ENCODE data around the gene ZNF862. TPM values are rescaled to one million over a fixed set of nuclear protein-coding genes. Genes with fewer than 3 reads are reported as not detected.

ZNF862 gene
- total RNA-seq, 2 donors from 2014 or later = 8.8 to 9.9 TPM

DNA sequence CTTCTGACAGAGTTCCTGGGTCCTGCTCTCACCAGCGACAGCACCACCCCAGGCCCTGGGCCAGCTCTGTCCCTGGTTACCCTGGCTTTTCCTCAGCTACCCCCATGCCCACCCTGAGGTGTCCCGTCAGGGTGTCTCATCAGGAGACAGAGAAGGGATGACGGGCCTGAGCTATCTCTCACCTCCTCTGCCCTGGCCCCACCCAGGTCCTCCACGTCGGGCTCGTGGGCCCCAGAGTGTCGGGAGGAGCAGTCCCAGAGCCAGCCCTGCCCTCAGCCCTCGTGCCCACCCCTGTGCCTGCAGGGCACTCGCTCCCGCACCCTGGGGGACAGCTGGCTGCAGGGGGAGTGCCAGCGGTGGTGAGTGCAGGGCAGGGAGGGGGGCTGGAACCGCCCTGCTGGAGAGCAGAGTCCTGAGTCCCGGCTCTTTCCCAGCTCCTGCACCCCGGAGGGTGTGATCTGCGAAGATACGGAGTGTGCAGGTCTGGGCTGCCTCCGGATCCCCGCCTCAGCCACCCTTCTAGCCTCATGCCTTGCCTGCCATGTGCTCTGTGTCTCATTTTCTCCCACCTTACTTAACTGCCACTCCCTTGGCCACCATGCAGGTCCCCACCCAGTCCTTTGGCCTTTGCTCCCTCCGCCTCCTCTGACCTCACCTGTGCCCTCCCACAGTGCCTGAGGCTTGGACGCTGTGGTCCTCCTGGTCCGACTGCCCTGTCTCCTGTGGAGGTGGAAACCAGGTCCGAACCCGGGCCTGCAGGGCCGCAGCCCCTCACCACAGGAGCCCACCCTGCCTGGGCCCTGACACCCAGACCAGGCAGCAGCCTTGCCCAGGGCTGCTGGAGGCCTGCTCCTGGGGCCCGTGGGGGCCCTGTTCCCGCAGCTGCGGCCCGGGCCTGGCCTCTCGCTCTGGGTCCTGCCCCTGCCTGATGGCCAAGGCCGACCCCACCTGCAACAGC, 16.7 kb upstream of the ZNF862 start:
- TF ChIP-seq, protein P1, sequence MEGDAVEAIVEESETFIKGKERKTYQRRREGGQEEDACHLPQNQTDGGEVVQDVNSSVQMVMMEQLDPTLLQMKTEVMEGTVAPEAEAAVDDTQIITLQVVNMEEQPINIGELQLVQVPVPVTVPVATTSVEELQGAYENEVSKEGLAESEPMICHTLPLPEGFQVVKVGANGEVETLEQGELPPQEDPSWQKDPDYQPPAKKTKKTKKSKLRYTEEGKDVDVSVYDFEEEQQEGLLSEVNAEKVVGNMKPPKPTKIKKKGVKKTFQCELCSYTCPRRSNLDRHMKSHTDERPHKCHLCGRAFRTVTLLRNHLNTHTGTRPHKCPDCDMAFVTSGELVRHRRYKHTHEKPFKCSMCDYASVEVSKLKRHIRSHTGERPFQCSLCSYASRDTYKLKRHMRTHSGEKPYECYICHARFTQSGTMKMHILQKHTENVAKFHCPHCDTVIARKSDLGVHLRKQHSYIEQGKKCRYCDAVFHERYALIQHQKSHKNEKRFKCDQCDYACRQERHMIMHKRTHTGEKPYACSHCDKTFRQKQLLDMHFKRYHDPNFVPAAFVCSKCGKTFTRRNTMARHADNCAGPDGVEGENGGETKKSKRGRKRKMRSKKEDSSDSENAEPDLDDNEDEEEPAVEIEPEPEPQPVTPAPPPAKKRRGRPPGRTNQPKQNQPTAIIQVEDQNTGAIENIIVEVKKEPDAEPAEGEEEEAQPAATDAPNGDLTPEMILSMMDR (IDR thresholded peaks at IDR 0.05) = no peak
- peaks cover 4% of the 10 kb centered on the region for H3K4me1 ChIP-seq
- no peak overlapping the region for H3K4me3 ChIP-seq
- DNase-seq = peak; percentile 69
- no peaks in the 10 kb centered on the region for H3K9me3 ChIP-seq
- intact Hi-C loops (cut with DNase I) = no loop called here
- H3K27ac ChIP-seq = no peak overlapping the region
- no peaks in the 10 kb centered on the region for H3K27me3 ChIP-seq
- H3K36me3 ChIP-seq = no peaks in the 10 kb centered on the region
- H3K9ac ChIP-seq (ENCODE audit: low read depth in 2 of 2, low read length in 2 of 2) = no peak overlapping the region

DNA sequence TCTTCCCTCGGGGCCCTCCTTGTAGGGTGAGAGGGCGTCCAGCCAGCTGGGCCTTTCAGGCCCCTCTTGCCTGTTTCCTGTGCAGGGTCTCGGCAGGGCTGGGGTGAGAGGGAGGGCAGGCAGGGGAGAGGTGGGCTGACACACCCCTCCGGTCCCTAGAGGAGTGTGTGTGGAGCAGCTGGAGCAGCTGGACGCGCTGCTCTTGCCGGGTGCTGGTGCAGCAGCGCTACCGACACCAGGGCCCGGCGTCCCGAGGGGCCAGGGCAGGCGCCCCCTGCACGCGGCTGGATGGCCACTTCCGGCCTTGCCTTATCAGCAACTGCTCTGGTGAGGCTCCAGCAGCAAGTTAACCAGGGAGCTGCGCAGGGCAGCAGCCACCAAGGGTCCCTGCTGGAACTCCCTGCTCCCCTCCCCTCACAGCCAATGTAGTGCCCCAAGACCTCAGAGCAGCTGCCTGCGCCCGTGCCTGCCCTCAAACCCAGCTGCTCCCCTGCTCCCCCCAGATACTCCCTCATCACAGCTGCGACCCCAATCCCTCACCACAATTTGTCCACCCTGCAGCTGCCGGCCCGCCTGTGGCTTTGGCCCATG, 15.7 kb upstream of the ZNF862 start:
- intact Hi-C loops (cut with DNase I) = no loop called here

DNA sequence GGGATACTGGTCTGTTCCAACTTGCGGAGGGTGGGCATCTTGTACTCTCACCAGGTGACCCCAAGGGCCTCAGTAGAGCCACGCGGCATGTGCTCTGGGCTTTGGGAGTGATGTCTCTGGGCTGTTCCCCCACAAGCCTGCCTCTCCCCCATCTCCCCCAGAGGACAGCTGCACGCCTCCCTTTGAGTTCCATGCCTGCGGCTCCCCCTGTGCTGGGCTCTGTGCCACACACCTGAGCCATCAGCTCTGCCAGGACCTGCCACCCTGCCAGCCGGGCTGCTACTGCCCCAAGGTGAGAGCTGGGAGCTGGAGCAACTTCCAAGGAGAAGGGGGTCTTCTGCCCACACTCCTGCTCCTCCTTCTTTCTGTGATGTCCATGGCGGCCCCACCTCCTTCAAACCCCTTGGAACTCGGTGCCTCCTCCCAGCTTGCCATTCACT, 15.0 kb upstream of the ZNF862 start:
- Histone ChIP-seq H3K9me3 (no peaks in the 10 kb centered on the region), H3K4me1 (peaks cover 4% of the 10 kb centered on the region), H3K4me3 (no peak overlapping the region), H3K9ac (ENCODE audit: low read depth in 2 of 2, low read length in 2 of 2) (no peak overlapping the region), H3K27me3 (no peaks in the 10 kb centered on the region), H3K27ac (no peak overlapping the region), H3K36me3 (no peaks in the 10 kb centered on the region)
- TF ChIP-seq, protein P1 (IDR thresholded peaks at IDR 0.05) = no peak
- intact Hi-C loops (cut with DNase I) = no loop called here
- no peak for DNase-seq

More for the DNA sequence above, 15.7 kb upstream of the ZNF862 start:
- no peaks in the 10 kb centered on the region for H3K27me3 ChIP-seq
- H3K4me3 ChIP-seq = no peak overlapping the region
- H3K9me3 ChIP-seq = no peaks in the 10 kb centered on the region
- H3K27ac ChIP-seq = no peak overlapping the region
- TF ChIP-seq, protein P1 (IDR thresholded peaks at IDR 0.05) = no peak
- no peak overlapping the region for H3K9ac ChIP-seq (ENCODE audit: low read depth in 2 of 2, low read length in 2 of 2)
- DNase-seq = no peak
- H3K36me3 ChIP-seq = no peaks in the 10 kb centered on the region
- H3K4me1 ChIP-seq = peaks cover 4% of the 10 kb centered on the region

DNA sequence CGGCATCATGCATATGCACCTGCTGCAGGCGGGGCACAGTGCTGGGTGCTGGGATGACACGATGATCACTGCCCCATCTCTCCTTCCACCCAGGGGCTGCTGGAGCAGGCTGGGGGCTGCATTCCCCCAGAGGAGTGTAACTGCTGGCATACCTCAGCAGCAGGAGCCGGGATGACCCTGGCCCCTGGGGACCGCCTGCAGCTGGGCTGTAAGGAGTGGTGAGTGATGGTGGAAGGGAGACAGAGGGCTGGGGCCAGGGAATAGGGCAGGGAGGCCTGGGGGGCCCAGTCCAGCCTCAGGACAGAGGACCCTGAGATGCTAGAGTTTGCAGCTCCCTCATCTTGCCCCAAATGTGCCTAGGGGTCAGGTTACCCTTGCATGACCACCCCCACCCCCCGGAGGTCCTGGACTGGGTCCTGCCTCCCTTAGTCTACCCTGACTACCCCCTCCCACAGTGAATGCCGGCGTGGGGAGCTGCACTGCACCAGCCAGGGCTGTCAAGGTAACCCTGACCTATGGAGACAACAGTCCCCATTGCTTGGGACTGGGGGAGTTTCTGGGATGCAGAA, 14.5 kb upstream of the ZNF862 start:
- peaks cover 4% of the 10 kb centered on the region for H3K4me1 ChIP-seq
- DNase-seq = no peak
- H3K36me3 ChIP-seq = no peaks in the 10 kb centered on the region
- no peaks in the 10 kb centered on the region for H3K9me3 ChIP-seq
- no peak overlapping the region for H3K9ac ChIP-seq (ENCODE audit: low read depth in 2 of 2, low read length in 2 of 2)
- intact Hi-C loops (cut with DNase I) = no loop called here
- TF ChIP-seq, protein P1 (IDR thresholded peaks at IDR 0.05) = no peak
- no peak overlapping the region for H3K4me3 ChIP-seq
- no peaks in the 10 kb centered on the region for H3K27me3 ChIP-seq
- no peak overlapping the region for H3K27ac ChIP-seq

DNA sequence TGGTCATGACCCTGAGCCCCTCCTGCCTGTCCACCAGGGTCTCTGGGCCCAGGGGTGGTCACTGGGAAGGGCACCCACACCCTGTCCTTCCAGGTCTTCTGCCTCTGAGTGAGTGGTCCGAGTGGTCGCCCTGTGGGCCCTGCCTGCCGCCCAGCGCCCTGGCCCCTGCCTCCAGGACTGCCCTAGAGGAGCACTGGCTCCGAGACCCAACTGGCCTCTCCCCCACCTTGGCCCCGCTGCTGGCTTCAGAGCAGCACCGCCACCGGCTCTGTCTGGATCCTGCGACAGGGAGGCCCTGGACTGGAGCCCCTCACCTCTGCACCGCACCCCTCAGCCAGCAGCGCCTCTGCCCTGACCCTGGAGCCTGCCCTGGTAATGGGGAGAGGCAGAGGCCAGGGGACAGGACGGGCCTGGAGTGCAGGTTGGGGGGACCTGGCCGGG, 13.9 kb upstream of the ZNF862 start:
- Histone ChIP-seq H3K9me3 (no peaks in the 10 kb centered on the region), H3K27me3 (no peaks in the 10 kb centered on the region), H3K36me3 (no peaks in the 10 kb centered on the region), H3K4me1 (peaks cover 4% of the 10 kb centered on the region), H3K9ac (ENCODE audit: low read depth in 2 of 2, low read length in 2 of 2) (no peak overlapping the region), H3K4me3 (no peak overlapping the region), H3K27ac (no peak overlapping the region)
- TF ChIP-seq, protein P1 (IDR thresholded peaks at IDR 0.05) = no peak
- no peak for DNase-seq
- intact Hi-C loops (cut with DNase I) = no loop called here

Data from colonic mucosa (tissue), 4 donors.